Occipital lobe (tissue), 2 donors: ENCODE measurements around the gene KTN1. TPM values are rescaled to one million over a fixed set of nuclear protein-coding genes. Genes with fewer than 3 reads are reported as not detected.

Experiments
- DNase-seq: peaks from one replicate; lab custom pipeline; 2025; lab: John Stamatoyannopoulos, UW
- total RNA-seq: library from RNA; depleted of rRNA; stranded (reverse); fragments of >200 nt; gene quantifications from one replicate; pipeline ENCODE4 v1.2.3, GENCODE V29; 2014

KTN1 gene
- total RNA-seq, 1 donor from 2014 or later: 100 TPM

DNA sequence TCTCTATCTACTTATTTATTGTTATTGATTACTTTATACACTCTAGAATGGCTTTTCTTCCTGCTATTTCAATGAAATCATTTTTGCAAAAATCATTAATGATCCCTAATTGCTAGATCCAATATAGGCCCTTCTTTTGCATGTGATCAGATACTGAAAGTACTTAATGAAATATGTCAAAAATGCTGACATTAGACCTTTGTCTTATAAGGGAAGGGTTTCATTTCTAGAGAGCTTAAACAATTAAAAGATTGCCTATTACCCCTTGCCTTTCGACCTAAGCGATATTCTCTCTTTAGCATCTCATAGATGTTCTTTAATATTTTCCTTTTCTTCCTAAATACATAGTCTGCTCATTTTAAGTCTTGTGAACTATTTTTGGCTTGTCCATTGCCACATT is 101.1 kb downstream of the KTN1 start:
- DNase-seq: no peak

DNA sequence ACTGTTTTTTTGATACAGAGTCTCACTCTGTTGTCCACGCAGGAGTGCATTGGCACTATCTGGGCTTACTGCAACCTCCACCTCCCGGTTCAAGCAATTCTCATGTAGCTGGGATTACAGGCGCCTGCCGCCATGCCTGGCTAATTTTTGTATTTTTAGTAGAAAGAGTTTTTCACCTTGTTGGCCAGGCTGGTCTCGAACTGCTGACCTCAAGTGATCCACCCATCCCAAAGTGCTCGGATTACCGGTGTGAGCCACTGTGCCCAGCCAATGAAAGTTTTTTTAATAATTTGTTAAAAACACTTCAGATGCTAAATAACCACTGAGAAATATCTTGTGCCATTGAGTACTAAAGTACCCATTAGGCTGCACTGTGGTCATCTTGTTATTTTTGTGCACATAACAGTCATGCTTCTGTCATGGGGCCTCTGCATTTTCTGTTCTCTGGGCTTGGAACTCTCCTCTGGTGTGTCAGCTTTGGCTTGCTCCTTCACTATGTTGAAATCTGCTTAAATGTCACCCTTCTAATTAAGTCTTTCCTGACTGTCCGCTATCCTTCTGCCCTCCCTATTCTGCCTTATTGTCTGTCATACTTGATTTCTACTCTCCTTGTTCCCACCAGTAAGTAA is 105.1 kb downstream of the KTN1 start:
- no peak for DNase-seq

DNA sequence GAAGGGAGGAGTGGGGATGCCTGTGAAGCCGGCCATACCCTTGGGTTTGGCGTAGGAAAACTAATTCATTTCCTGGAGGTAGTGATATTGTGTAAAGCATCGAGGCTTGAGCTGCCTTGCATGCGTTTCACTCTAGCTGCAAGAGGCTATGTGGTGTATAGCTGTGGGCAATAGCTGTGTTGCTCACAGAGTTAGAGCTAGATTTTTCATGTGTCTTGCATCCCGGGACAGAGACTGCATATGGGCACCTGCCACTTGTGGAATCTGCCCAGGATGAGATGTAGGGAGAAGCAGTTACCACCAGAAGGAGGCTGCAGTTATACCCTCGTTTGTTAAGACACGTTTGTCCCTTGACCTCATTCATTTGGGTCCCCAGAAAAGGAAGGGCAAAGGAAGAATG is 106.7 kb downstream of the KTN1 start:
- no peak for DNase-seq

DNA sequence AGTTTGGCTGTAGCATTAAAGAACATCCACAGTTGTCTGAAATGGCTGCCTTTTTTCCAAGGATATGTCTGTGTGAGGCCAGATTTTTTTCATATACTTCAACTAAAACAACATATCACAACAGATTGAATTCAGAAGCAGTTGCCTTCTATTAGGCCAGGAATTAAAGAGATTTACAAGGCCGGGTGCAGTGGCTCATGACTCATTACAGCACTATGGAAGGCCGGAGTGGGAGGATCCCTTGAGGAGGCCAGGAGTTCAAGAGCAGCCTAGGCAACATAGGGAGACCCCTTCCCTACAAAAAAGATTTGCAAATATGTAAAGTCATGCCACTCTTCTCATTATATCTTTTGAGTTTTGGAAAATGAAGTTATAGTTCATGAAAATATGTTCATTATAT is 108.6 kb downstream of the KTN1 start:
- DNase-seq: no peak

DNA sequence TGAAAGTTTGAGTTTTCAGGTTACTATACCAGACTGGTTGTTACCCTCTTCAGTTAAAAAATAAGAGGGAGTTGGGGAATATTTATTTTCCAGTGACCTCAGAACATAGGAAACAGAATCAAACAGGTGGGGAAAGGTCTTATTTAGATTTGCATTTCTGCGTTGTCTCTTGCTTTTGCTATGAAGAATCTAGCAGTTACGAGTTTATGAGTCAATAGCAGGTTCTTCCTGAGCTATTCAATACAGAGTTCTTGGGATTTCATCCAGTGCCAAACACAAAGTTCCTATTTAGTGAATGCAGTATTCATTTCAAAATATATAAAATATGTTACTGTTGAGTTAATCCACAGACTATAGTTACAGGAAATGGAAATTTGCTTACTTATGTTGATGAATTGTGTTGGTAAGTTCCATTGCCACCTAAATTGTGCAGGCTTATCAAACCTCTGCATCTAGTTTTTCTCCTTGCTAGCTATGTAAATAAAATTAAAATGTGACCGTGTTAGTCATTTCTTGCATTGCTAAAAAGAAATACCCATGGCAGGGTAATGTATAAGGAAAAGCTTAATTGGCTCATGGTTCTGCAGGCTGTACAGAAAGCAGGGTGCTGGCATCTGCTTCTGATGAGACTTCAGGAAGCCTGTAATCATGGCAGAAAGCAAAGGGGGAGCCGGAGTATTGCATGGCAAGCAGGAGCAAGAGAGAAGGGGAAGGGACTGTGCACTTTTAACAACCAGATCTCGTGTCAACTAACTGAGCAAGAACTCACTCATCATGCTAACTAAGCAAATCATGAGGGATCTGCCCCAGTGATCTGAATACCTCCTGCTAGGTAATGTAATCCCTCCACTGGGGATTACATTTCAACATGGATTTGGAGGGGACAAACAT is 110.2 kb downstream of the KTN1 start:
- no peak for DNase-seq

DNA sequence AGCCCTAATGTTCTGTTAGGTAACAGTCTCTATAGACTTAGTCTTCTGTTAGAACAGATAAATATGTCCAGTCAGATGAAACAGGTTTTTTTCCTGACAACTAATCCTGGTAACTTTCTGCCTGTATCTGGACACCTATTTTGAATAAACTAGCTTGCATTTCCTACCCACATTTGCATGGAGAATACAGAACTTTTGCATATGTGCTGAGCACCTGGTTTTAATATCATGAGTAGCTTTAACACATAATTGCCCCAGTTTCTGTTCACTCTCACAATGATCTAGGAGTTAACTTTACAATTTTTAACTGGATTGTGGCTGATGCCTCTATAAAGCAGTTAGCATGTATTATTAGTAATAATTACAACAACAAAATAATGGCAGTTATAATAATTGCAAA is 111.7 kb downstream of the KTN1 start:
- DNase-seq: no peak

DNA sequence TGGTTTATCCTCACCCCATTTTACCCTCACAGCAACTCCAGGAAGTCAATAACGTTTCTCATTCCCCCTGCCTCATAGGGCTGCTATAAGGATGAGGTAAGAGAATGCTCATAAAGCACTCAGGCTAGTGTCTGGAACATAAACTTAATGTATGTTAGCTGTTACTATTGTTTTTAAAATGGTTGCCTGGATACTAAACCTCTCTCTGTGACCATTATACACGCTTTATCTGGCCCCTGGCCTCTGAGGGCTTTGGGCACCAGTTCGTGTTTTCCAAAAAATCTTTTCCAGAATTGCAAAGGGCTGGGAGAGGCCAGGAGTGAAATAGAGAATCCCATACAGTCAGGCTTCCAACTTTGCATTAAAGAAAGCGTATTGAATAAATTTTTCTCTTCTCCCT is 113.9 kb downstream of the KTN1 start:
- no peak for DNase-seq

DNA sequence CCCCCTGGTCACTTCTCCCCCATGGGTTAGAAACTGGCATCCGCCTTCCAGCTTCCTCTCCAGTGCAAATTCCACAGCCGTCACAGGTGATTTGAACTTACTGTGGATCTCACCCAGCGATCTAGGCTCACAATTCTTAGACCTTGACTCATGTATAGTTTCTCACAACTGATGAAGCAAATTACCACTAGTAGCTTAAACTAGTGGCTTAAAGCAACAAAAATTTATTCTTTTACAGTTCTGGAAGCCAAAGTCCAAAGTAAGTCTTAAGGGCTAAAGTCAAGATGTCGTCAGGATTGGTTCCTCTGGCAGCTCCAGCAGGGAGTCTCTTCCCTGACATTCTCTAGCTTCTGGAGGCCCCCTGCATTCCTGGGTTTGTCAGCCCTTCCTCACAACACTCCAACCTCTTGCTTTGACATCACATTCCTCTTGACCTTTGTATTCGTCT is 117.4 kb downstream of the KTN1 start:
- DNase-seq: no peak

DNA sequence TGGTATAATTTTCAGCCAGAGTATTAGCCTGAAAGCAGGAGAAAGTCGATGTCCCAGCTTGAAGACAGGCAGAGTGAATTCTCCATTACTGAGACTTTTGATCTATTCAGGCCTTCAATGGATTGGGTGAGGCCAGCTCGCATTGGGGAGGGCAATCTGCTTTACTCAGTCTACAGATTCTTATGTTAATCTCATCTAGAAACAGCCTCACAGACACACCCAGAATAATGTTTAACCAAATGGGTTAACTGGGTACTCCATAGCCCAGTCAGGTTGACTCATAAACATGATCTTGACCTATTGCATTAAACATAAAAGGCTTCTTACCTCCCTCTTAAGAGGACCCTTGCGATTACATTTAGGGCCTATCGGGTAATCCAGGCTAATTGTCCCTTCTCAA is 118.0 kb downstream of the KTN1 start:
- no peak for DNase-seq

DNA sequence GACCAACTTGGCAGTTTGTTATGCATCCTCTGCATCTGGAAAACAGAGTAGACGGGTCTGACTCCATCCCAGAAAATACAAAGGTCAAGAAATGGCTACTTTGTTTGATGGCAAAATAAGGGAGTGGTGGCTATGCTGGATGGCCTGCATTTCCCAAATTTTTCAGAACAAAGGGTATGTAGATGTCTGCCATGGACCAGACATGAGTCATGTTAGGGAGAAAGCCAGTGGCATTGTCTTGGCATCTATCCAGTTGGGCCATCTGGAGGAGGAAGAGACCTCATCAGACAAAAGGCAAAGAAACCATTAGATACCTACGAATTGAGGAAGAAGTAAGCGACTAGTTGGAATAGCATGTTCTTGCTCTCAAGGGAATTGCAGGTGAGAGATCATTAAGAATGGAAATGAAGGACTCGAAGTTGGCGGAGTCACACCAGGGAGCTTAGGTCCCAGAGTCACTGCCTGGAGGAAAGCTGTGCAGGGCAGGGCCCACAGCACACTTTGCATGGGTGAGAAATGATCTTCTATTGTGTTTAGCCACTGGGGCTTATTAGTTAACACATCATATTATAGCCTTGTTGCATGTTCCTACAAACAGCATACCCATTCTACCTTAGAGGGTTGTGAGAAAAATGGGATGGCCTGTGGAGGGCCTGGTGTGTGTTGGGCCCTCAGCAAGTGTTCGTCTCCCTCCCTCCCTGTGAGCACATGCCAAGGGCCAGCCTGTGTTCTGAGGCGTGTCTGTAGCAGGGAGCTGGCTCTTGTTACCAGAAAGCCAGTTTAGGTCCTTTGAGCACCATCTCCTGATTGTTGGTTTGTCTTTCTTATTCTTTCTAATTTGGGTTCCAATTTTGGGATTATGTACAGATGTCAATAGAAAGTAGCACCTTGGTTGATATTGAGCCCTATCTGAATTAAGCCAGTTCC is 119.4 kb downstream of the KTN1 start:
- DNase-seq: no peak

DNA sequence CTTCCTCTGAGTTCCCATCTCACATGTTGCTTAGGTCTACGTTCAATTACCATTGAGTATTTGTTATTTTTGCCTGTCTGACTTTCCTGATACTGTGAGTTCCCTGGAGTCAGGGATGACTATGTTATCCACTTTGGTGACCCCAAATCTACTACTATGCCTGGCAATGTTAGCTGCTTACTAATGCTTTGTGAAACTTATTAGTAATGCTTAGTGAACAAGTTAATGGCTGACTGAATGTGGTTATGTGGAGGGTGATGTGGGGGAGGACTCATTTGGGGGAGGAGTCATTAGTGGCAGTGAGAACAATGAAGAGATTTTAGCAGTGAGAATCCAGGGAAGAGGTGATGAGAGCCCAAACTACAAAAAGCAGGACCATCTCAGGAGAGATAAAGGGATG is 121.6 kb downstream of the KTN1 start:
- DNase-seq: no peak

DNA sequence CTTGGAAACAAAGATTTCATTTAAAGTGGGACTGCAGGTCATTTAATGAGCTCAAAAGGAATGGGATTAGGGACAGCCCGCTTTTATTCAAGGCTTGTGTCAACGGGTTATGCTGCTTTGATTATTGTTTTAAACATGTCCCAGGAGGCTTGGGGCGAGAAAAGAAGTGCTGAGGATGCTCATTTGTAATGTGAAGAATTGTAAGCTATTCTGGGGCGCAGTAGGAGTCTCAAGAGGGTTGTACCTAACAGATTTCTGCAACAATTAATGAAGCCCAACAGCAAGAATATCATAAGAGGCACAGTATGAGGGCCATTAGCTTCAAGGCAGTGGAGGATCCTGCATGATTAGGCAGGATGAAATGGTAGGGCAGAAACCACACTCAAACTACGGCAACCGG is 122.5 kb downstream of the KTN1 start:
- DNase-seq: no peak

DNA sequence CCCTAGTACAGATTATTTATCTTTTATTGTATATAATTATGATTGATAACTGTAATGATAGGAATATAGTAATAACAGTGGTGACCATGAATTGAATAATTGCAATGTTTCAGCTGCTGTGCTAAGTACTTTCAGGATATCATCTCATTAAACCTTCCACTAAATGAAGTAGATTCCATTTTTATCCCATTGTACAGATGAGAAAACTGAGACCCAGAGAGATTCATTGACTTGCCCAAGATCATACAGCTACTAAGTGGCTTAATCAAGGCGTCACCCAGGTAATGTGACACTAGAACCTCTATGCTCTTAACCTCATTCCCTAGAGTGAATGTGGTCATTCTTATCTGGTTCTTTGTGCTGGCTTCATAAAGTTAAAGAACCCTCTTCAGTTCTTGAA is 124.6 kb downstream of the KTN1 start:
- DNase-seq: no peak

DNA sequence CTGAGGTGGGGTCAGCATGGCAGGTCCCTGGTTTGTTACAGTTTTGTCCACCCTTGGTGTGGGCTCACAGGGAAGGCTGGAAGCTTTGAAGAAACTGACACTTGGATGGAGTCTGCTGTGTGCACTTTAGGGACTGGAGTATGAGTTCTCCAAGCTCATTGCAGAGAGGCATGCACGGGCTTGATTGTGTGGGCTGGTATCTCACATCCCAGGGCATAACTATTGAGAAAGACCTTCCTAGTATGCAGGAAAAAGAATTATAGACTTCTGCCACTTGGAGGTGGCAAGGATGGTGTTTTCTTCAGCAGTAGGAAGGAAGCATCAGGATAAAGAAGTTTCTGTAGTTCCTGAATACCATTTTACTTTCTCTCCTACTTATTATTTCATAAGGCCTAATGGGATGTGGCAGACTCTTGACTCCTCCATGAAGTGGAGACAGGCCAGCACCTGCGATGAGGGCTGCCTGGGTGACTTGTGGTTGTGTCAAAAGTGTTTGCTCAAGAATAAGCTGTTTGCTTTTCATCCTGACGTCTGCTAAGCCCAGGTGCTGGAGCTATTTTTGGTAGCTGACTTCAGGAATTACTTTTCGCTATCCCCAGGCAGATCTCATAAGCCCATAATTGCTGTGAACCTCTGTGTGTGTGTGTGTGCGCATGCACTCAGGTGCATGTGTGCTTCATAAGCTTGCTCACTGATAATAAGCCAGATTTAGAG is 125.8 kb downstream of the KTN1 start:
- no peak for DNase-seq

DNA sequence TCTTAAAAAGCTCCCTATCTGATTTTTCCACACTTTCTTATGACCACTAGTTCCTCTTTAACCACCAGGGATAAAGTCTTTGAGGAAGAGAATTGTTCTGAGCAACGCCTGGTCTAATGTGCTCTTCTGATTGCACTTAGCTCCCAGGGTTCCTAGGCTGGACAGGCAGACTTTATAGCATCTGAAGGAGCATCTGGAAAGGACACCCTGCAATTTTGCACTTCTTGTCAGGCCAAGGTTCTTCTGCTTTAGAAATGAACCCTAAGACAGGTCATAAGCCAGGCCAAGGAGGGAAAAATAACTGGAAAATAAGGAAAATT is 126.3 kb downstream of the KTN1 start:
- no peak for DNase-seq

DNA sequence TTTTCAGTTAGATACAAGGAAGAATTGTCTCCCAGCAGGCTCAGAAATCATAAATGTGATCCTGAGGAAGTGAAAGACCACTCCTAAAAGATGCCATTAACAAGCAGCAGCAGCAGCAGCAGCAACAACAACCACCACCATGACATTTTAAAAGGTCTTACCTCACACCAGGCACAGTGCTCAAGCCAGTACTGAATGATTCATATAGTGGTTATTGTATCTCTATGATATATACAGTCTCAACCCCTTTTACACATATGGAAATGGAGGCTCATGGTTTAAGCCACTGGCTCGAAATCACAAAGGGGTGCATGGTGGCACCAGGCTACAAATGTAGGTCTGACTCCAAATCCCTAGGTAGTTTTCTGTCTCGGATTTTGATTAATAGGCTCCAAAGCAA is 126.9 kb downstream of the KTN1 start:
- DNase-seq: no peak

DNA sequence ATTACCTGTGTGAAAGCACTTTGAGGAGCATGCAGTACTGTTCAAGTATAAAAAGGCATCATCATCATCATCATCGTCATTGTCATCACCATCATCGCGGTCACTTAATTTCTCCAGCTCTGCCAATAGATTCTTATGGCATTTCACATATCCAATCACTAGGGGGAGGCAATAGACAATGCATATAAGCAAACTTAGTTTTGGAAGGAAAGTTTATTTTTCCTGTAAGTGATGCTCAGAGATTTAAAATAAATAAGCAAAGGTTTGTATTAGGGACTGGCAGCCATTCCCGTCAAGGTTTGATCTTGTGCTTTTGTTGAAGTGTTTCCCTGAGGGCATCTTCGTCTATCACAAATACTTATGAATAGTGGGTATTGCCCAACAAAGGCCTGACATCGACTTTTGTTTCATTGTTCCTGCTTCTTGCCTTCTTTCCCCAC is 127.4 kb downstream of the KTN1 start:
- no peak for DNase-seq

DNA sequence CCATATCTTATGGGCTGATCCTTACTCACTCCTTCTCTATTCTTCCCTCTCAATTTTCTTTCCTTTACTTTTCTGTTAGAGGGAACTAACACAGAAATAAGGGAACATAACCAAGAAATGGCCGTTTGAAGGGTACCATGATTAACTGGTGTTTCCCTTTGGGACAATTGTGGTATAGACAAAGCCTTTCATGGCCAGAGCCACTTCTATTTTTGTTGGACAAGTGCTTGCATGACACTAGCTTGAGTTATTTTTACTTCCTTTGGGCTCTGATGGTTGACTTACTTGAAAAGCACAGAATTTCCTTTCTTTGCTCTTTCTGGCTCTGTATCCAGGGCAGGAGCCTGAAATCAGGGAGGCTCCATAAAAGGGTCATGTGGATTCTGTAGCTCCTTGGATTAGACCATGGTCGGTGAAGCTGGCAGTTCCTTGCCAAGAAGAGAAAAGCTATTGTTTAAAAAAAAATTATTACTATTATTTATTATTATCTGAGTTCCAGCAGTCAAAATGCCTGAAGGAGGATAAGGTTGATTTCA is 130.6 kb downstream of the KTN1 start:
- DNase-seq: no peak

DNA sequence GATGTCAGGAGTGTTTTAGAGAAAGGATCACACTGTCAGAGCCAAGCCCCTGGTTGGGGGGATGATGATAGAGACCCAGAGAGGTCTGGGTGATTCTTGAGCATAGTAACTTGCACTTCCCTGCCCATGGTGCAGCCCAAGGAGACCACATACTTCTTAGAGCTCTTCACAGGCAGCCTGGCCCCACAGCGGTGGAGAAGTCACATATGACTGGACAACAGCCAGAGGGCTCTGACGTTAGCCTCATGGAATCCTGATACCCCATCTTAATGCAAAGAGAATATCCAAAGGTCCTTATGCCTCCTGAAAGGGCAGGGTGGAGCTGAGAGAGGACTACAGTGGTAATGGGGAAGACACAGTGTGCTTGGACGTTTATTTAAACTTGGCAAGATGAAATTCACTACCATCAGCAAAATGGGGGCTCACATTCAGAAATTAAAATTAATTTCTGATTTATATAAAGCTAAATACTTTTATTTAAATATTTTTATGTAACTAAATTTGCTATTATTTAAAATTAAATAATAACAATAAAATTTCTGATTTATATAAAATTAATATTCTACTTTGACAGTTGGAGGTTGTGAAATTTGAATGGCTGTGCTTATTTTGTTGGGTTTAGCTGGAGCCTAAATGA is 131.3 kb downstream of the KTN1 start:
- no peak for DNase-seq

DNA sequence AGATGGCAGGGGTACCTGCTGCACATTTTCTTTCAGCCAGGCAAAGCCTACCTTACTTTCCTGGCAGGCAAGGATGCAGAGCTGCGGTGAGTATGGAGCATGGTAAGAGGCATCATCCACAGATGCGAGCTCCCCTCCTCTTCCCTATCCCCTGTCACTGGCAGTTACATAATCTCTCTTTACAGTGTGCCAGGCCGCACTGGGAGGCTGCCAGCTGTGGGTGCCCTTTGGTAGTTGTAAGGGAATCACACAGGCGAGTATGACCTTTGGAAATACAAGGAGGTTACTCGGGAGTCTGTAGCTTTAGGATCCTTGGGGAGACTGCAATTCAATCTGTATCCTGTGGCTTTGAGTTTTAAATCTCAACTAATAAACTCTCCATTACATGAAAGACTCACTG is 132.5 kb downstream of the KTN1 start:
- no peak for DNase-seq

DNA sequence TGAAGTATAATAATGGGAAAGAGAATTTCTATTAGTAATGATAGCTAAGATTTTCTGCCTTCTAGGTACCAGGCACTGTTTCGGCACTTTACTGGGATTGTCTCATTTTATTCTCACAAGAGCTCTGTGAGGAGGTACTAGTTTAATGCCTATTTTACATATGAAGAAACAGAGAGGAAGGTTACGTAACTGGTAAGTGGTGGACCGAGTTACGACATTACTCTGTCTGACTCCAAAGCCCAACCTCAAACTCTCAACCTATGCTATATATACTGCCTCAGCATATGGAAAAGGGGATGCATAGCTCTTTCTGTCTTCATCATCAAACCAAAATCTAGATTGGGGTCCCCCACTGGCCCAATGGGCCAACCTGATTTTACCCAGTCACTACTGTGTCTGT is 133.5 kb downstream of the KTN1 start:
- DNase-seq: no peak
